ENCODE data around the gene LRPAP1. TPM values are rescaled to one million over a fixed set of nuclear protein-coding genes. Genes with fewer than 3 reads are reported as not detected.

Gene LRPAP1
- total RNA-seq, 4 donors from 2014 or later: 82.6 to 116 (median 109) TPM

- no peak for DNase-seq
- no peak for TF ChIP-seq POLR2A (IDR thresholded peaks at IDR 0.05)
- Histone ChIP-seq H3K27me3 (no peaks in the 10 kb centered on the region), H3K36me3 (peaks cover 0 to 100% (median 0%) of the 10 kb centered on the region in 3 donors), H3K4me1 (no peaks in the 10 kb centered on the region), H3K9me3 (no peaks in the 10 kb centered on the region), H3K4me3 (no peak overlapping the region), H3K27ac (no peak overlapping the region)
These were observed 14.3 kb downstream of the LRPAP1 start for GRCh38 chr4:3517731-3518510.

GRCh38 chr4:3516836-3517730, 15.1 kb downstream of the LRPAP1 start:
- H3K4me3 ChIP-seq: no peak overlapping the region
- no peaks in the 10 kb centered on the region for H3K27me3 ChIP-seq
- peaks cover 0 to 100% (median 0%) of the 10 kb centered on the region in 3 donors for H3K36me3 ChIP-seq
- no peak overlapping the region for H3K27ac ChIP-seq
- DNase-seq: no peak
- H3K4me1 ChIP-seq: no peaks in the 10 kb centered on the region
- no peaks in the 10 kb centered on the region for H3K9me3 ChIP-seq
- no peak for TF ChIP-seq CTCF (IDR thresholded peaks at IDR 0.05)
- no peak for TF ChIP-seq POLR2A (IDR thresholded peaks at IDR 0.05)

- TF ChIP-seq POLR2A (IDR thresholded peaks at IDR 0.05) (no peak), CTCF (IDR thresholded peaks at IDR 0.05) (no peak)
- no peak for DNase-seq
- H3K4me1 ChIP-seq: no peaks in the 10 kb centered on the region
- H3K4me3 ChIP-seq: no peak overlapping the region
- no peaks in the 10 kb centered on the region for H3K27me3 ChIP-seq
- H3K27ac ChIP-seq: no peak overlapping the region
- H3K36me3 ChIP-seq: peaks cover 0 to 94% (median 0%) of the 10 kb centered on the region in 3 donors
- no peaks in the 10 kb centered on the region for H3K9me3 ChIP-seq
These were observed 16.0 kb downstream of the LRPAP1 start for GRCh38 chr4:3516061-3516835.

GRCh38 chr4:3515646-3516045, 16.6 kb downstream of the LRPAP1 start:
- no peak for TF ChIP-seq POLR2A (IDR thresholded peaks at IDR 0.05)
- TF ChIP-seq CTCF (IDR thresholded peaks at IDR 0.05): no peak
- no peak overlapping the region for H3K27ac ChIP-seq
- DNase-seq: no peak
- H3K36me3 ChIP-seq: peaks cover 0 to 92% (median 0%) of the 10 kb centered on the region in 3 donors
- H3K4me1 ChIP-seq: no peaks in the 10 kb centered on the region
- no peak overlapping the region for H3K4me3 ChIP-seq
- H3K27me3 ChIP-seq: no peaks in the 10 kb centered on the region
- H3K9me3 ChIP-seq: no peaks in the 10 kb centered on the region

- H3K27ac ChIP-seq: no peak overlapping the region
- peaks cover 0 to 92% (median 0%) of the 10 kb centered on the region in 3 donors for H3K36me3 ChIP-seq
- no peak for DNase-seq
These were observed 17.3 kb downstream of the LRPAP1 start for GRCh38 chr4:3514806-3515501.

More at GRCh38 chr4:3514806-3515501, 17.3 kb downstream of the LRPAP1 start:
- Histone ChIP-seq H3K4me1 (no peaks in the 10 kb centered on the region), H3K27me3 (no peaks in the 10 kb centered on the region), H3K4me3 (no peak overlapping the region), H3K9me3 (no peaks in the 10 kb centered on the region)
- no peak for TF ChIP-seq POLR2A (IDR thresholded peaks at IDR 0.05)
- peak in 1 of 6 experiments; percentile 4 for TF ChIP-seq CTCF (IDR thresholded peaks at IDR 0.05)
